CD8-positive, alpha-beta memory T cell (primary cell): Measurements from ENCODE around the gene DNAJA3. TPM values are rescaled to one million over a fixed set of nuclear protein-coding genes. Genes with fewer than 3 reads are reported as not detected.

Experiments
- CTCF ChIA-PET: fragments of 350-600 bp; sonication (Branson Sonifier 250); formaldehyde crosslinking; loops from one replicate; lab custom pipeline; 2021; ENCODE audit warnings: antibody characterized with exemption; lab: Charles Lee
- POLR2A ChIA-PET: fragments of 350-600 bp; sonication (Branson Sonifier 250); formaldehyde crosslinking; loops from one replicate; lab custom pipeline; 2021; ENCODE audit warnings: antibody characterized with exemption; lab: Charles Lee
- DNase-seq, 5 donors: peaks; one replicate each; pipeline versions ENCODE4 v3.0.0 to v3.0.0-alpha.2; 2020 to 2022; ENCODE audit warnings: mixed read lengths in 1 of 5
- H3K27ac ChIP-seq: one replicate; pipeline ENCODE4 v1.7.0; 2013; ENCODE audit warnings: low read depth, mild to moderate bottlenecking, low read length, moderate library complexity
- H3K27me3 ChIP-seq: 2 replicates; pipeline ENCODE4 v1.7.0; 2013; ENCODE audit warnings: low read length, mild to moderate bottlenecking; ENCODE audit not compliant: insufficient read depth, poor library complexity, severe bottlenecking
- H3K36me3 ChIP-seq: 2 replicates; pipeline ENCODE4 v1.7.0; 2013; ENCODE audit warnings: mild to moderate bottlenecking, low read length, moderate library complexity; ENCODE audit not compliant: insufficient read depth
- H3K4me1 ChIP-seq: 2 replicates; pipeline ENCODE4 v1.7.0; 2013; ENCODE audit warnings: mild to moderate bottlenecking, low read length, moderate library complexity; ENCODE audit not compliant: insufficient read depth
- H3K4me3 ChIP-seq: 2 replicates; pipeline ENCODE4 v1.7.0; 2013; ENCODE audit warnings: mild to moderate bottlenecking, low read length
- H3K9me3 ChIP-seq: 2 replicates; pipeline ENCODE4 v1.7.0; 2013; ENCODE audit warnings: mild to moderate bottlenecking, low read length
- H3K27ac Mint-ChIP-seq, 8 donors: one replicate each; pipeline ENCODE4 v1.8.0; 2020 to 2021; ENCODE audit warnings: mixed read lengths in 8 of 8, mild to moderate bottlenecking in 6 of 8, inconsistent platforms in 3 of 8, moderate library complexity in 3 of 8
- H3K27me3 Mint-ChIP-seq, 2 donors: one replicate each; pipeline ENCODE4 v1.8.0; 2020 to 2021; ENCODE audit warnings: mixed read lengths in 2 of 2, mild to moderate bottlenecking in 1 of 2, moderate library complexity in 1 of 2
- H3K36me3 Mint-ChIP-seq, 3 donors: one replicate each; pipeline ENCODE4 v1.8.0; 2020 to 2021; ENCODE audit warnings: mixed read lengths in 3 of 3, inconsistent platforms in 1 of 3, mild to moderate bottlenecking in 1 of 3
- H3K4me1 Mint-ChIP-seq, 3 donors: one replicate each; pipeline ENCODE4 v1.8.0; 2020 to 2021; ENCODE audit warnings: mixed read lengths in 3 of 3, inconsistent platforms in 1 of 3, mild to moderate bottlenecking in 1 of 3
- H3K4me3 Mint-ChIP-seq, 7 donors: one replicate each; pipeline ENCODE4 v1.8.0; 2020 to 2021; ENCODE audit warnings: mixed read lengths in 7 of 7, mild to moderate bottlenecking in 6 of 7, moderate library complexity in 4 of 7, inconsistent platforms in 2 of 7
- H3K9me3 Mint-ChIP-seq, 5 donors: one replicate each; pipeline ENCODE4 v1.8.0; 2020 to 2022; ENCODE audit warnings: mixed read lengths in 5 of 5, mild to moderate bottlenecking in 3 of 5, moderate library complexity in 2 of 5, inconsistent platforms in 1 of 5
- polyA plus RNA-seq: library from polyadenylated mRNA; unstranded; fragments of 300-500 nt; fragmentation: Illumina TruSeq; gene quantifications from one replicate; pipeline ENCODE4 v1.2.3, GENCODE V29; 2021
- total RNA-seq, 2 experiments: library from RNA; stranded (reverse); gene quantifications; one replicate each; pipeline ENCODE4 v1.2.3, GENCODE V29; 2021

The DNAJA3 gene
- total and polyA plus RNA-seq, 3 experiments from 2014 or later, result 51.1 to 108 (median 104) TPM

DNA sequence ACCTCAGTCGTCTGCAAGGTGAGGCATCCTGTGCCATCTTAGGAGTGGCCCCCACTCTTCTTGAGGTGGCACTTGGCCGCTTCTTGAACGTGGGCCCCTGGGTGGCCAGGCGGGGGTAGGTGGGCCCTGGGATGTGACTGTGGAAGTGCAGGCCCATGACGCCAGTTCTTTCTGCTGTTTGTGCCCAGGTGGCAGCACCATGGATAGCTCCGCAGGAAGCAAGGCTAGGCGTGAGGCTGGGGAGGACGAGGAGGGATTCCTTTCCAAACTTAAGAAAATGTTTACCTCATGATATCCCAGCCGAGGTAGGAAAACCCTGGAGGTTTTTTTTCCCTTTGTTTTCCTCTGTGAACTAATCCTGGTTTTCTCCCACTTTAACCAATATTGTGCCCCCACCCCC, 29.0 kb downstream of the DNAJA3 start:
- no peak overlapping the region for H3K27ac ChIP-seq
- H3K9me3 ChIP-seq, result no peaks in the 10 kb centered on the region
- no peak overlapping the region for H3K4me3 ChIP-seq
- H3K4me1 Mint-ChIP-seq, result peaks cover 10 to 13% (median 13%) of the 10 kb centered on the region in 3 donors
- H3K36me3 ChIP-seq, result peaks cover 47% of the 10 kb centered on the region
- H3K9me3 Mint-ChIP-seq, result no peaks in the 10 kb centered on the region
- ChIA-PET POLR2A (no interaction called here), CTCF (interaction anchor here (0.6 kb wide), 1 partner anchor 49 kb away, joined by 3 read pairs; no protein-coding TSS in a partner anchor)
- peaks cover 0 to 78% (median 0%) of the 10 kb centered on the region in 3 donors for H3K36me3 Mint-ChIP-seq
- H3K27me3 ChIP-seq, result no peaks in the 10 kb centered on the region
- no peak overlapping the region for H3K4me3 Mint-ChIP-seq
- no peaks in the 10 kb centered on the region for H3K27me3 Mint-ChIP-seq
- peaks cover 10% of the 10 kb centered on the region for H3K4me1 ChIP-seq
- H3K27ac Mint-ChIP-seq, result peak overlapping the region in 1 of 8 donors; percentile 58
- no peak for DNase-seq

DNA sequence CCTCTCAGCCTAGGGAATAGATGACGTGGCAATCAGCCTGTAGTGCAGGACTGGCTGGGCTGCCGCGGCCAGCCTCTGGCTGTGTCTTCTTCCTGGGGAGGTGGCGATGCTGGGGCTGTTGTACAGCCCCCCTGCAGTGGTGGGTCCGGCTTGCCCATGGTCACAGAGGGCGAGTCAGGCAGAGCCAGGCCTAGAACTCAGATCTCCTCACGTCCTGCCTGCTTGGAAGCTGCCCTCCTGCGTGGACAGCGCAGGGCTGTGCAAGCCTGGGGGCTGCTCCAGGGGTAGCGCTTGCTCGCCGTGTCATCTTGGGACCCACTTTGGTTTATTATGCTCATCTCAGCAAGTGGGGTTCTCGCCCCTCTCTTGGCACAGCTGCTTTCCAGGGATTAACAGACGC, 29.4 kb downstream of the DNAJA3 start:
- no peaks in the 10 kb centered on the region for H3K9me3 Mint-ChIP-seq
- H3K4me1 Mint-ChIP-seq, result peaks cover 13 to 18% (median 17%) of the 10 kb centered on the region in 3 donors
- POLR2A ChIA-PET, result no interaction called here
- no peak overlapping the region for H3K27ac Mint-ChIP-seq
- no peak overlapping the region for H3K27ac ChIP-seq
- H3K27me3 ChIP-seq, result no peaks in the 10 kb centered on the region
- H3K36me3 Mint-ChIP-seq, result peaks cover 0 to 76% (median 0%) of the 10 kb centered on the region in 3 donors
- CTCF ChIA-PET, result interaction anchor here (0.6 kb wide), 1 partner anchor 50 kb away, joined by 3 read pairs; no protein-coding TSS in a partner anchor
- H3K4me1 ChIP-seq, result peaks cover 15% of the 10 kb centered on the region
- no peaks in the 10 kb centered on the region for H3K9me3 ChIP-seq
- no peaks in the 10 kb centered on the region for H3K27me3 Mint-ChIP-seq
- no peak overlapping the region for H3K4me3 ChIP-seq
- H3K4me3 Mint-ChIP-seq, result no peak overlapping the region
- DNase-seq, result no peak
- H3K36me3 ChIP-seq, result peaks cover 42% of the 10 kb centered on the region

DNA sequence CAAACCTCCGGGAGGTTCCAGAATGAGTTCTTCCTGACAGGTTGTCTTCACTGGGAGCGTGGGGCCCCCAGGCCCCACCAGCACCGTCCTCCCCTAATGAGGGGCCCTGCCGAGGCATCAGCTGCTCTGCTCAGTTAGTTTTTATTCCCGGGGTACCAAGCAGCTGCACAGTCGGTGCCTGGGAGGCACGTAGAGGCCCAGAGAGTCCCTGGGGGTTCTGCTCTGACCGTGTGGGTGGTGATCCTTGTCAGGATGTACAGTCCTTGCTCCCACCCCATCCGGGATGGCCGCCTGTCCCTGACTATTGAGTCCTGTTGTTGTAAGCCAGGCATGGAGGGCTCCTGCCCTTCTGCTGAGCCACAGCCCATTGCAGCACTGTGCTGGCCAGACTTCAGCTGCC, 30.3 kb downstream of the DNAJA3 start:
- Mint-ChIP-seq H3K27ac (no peak overlapping the region), H3K27me3 (no peaks in the 10 kb centered on the region), H3K36me3 (peaks cover 0 to 73% (median 1%) of the 10 kb centered on the region in 3 donors), H3K4me3 (no peak overlapping the region), H3K4me1 (peaks cover 16 to 19% (median 19%) of the 10 kb centered on the region in 3 donors), H3K9me3 (no peaks in the 10 kb centered on the region)
- Histone ChIP-seq H3K27me3 (no peaks in the 10 kb centered on the region), H3K9me3 (no peaks in the 10 kb centered on the region), H3K4me3 (no peak overlapping the region), H3K27ac (no peak overlapping the region), H3K4me1 (peaks cover 15% of the 10 kb centered on the region), H3K36me3 (peaks cover 35% of the 10 kb centered on the region)
- ChIA-PET POLR2A (no interaction called here), CTCF (no interaction called here)
- no peak for DNase-seq

DNA sequence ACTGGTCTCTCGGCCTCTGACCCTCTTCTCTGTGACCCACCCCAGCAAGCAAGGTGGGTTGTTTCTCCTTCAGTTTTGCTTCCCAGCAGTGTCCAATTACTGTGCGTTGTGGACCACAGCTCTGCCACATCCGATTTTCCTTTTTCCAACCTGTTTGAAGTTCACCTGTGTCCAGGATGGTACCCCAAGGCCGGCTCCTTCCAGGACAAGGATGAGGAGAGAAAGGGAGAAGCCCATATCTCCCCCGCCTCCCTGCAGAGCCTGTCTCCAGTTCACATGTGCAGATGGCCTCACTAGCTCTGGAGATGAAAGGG, 35.2 kb downstream of the DNAJA3 start:
- no peaks in the 10 kb centered on the region for H3K27me3 Mint-ChIP-seq
- H3K9me3 ChIP-seq, result no peaks in the 10 kb centered on the region
- H3K36me3 ChIP-seq, result peaks cover 14% of the 10 kb centered on the region
- DNase-seq, result no peak
- H3K27me3 ChIP-seq, result no peaks in the 10 kb centered on the region
- H3K4me3 Mint-ChIP-seq, result peak overlapping the region in 1 of 7 donors; percentile 52
- H3K27ac ChIP-seq, result no peak overlapping the region
- H3K27ac Mint-ChIP-seq, result peak overlapping the region in 3 of 8 donors; percentile 14 to 76 (median 60)
- ChIA-PET CTCF (interaction anchor here (1.1 to 1.8 kb wide), 3 partner anchors 17 to 89 kb away, joined by 3 to 6 read pairs (median 5); no protein-coding TSS in a partner anchor), POLR2A (interaction anchor here (0.7 to 0.9 kb wide), 2 partner anchors 45 to 83 kb away, joined by 3 to 9 read pairs; no protein-coding TSS in a partner anchor)
- no peaks in the 10 kb centered on the region for H3K9me3 Mint-ChIP-seq
- peaks cover 5 to 68% (median 6%) of the 10 kb centered on the region in 3 donors for H3K36me3 Mint-ChIP-seq
- no peak overlapping the region for H3K4me3 ChIP-seq
- H3K4me1 Mint-ChIP-seq, result peaks cover 26 to 31% (median 27%) of the 10 kb centered on the region in 3 donors
- H3K4me1 ChIP-seq, result peaks cover 24% of the 10 kb centered on the region

DNA sequence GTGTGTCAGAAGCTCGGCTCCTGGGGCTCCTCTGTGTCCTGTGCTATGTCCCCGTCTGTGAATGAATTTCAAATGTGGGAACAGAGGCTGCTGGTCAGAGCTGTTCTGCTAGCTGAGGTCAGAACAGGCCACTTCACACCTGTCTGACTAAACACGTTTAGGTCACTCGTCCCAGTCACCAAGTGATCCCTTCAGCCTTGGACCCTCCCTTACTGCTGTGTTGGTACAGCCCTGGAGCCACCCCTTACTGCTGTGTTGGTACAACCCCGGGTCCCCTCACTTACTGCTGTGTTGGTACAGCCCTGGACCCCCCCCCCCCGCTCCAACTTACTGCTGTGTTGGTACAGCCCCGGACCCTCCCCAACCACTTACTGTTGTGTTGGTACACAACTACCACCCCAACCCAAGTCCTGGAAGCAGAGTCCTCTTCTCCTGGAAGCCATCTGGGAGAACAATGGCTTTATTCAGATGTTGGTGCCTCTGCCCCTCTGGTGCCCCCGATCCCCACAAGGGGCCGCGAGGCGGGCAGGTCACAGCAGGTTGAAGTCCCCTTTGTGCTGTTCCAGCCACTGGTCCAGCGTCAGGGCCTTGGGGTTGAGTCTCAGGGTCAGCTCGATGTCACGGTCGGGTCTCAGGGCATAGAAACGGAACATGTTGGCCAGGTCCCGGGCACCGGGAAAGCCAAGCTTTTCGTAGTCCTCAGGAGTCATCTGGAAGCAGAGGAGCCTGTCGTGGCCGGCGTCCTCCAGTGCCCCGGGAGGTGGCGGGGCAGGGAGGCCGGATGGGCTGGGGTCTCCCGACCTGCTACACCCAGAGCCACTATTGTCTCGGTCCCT, 35.8 kb downstream of the DNAJA3 start:
- Mint-ChIP-seq H3K9me3 (no peaks in the 10 kb centered on the region), H3K4me3 (no peak overlapping the region), H3K36me3 (peaks cover 7 to 68% (median 7%) of the 10 kb centered on the region in 3 donors), H3K27me3 (no peaks in the 10 kb centered on the region), H3K27ac (peak overlapping the region in 4 of 8 donors; percentile 14 to 76 (median 52)), H3K4me1 (peaks cover 32 to 37% (median 32%) of the 10 kb centered on the region in 3 donors)
- Histone ChIP-seq H3K36me3 (peaks cover 12% of the 10 kb centered on the region), H3K4me3 (no peak overlapping the region), H3K27me3 (no peaks in the 10 kb centered on the region), H3K27ac (no peak overlapping the region), H3K4me1 (peaks cover 30% of the 10 kb centered on the region), H3K9me3 (no peaks in the 10 kb centered on the region)
- ChIA-PET CTCF (interaction anchor here (1.1 to 1.6 kb wide), 2 partner anchors 45 to 88 kb away, joined by 3 to 5 read pairs; no protein-coding TSS in a partner anchor), POLR2A (interaction anchor here (0.9 kb wide), 1 partner anchor 46 kb away, joined by 3 read pairs; no protein-coding TSS in a partner anchor)
- DNase-seq, result no peak

DNA sequence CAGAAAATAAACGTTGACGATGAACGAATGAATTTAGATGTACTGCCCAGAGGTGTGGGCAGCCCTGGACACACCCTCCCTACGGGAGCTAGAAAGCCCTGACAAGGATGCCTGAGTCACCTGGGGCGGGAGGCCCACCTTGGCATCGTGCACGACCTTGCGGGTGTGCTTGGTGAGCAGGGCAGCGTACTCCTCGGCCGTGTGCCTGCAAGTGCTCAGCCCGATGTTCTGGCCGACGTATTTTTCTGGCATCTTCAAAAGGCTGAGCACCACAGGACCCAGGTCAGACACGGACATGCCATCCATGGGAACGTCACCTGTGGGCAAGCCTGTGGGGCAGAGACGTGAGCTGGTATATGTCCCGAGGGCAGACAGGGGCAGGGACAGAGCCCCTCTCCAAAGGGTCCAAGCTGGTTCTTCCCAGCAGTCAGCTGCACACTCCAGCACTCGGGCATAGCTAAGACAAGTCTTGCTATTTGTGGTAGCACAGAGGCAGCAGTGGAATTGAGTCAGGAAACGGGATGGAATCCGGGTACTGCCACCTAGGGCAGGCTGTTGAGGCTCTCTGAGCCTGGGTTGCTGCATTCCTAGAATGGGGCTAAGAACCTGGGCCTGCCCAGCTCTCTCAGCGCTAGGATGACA, 38.0 kb downstream of the DNAJA3 start:
- POLR2A ChIA-PET, result interaction anchor here (1.1 kb wide), 1 partner anchor 11 kb away, joined by 10 read pairs; no protein-coding TSS in a partner anchor
- Mint-ChIP-seq H3K27ac (peak overlapping the region in 5 of 8 donors; percentile 23 to 87 (median 78)), H3K4me1 (peaks cover 34 to 41% (median 40%) of the 10 kb centered on the region in 3 donors), H3K4me3 (no peak overlapping the region), H3K27me3 (no peaks in the 10 kb centered on the region), H3K36me3 (peaks cover 7 to 73% (median 14%) of the 10 kb centered on the region in 3 donors), H3K9me3 (no peaks in the 10 kb centered on the region)
- Histone ChIP-seq H3K27ac (no peak overlapping the region), H3K4me3 (no peak overlapping the region), H3K36me3 (peaks cover 12% of the 10 kb centered on the region), H3K4me1 (peaks cover 39% of the 10 kb centered on the region), H3K27me3 (no peaks in the 10 kb centered on the region), H3K9me3 (no peaks in the 10 kb centered on the region)
- CTCF ChIA-PET, result no interaction called here
- no peak for DNase-seq

DNA sequence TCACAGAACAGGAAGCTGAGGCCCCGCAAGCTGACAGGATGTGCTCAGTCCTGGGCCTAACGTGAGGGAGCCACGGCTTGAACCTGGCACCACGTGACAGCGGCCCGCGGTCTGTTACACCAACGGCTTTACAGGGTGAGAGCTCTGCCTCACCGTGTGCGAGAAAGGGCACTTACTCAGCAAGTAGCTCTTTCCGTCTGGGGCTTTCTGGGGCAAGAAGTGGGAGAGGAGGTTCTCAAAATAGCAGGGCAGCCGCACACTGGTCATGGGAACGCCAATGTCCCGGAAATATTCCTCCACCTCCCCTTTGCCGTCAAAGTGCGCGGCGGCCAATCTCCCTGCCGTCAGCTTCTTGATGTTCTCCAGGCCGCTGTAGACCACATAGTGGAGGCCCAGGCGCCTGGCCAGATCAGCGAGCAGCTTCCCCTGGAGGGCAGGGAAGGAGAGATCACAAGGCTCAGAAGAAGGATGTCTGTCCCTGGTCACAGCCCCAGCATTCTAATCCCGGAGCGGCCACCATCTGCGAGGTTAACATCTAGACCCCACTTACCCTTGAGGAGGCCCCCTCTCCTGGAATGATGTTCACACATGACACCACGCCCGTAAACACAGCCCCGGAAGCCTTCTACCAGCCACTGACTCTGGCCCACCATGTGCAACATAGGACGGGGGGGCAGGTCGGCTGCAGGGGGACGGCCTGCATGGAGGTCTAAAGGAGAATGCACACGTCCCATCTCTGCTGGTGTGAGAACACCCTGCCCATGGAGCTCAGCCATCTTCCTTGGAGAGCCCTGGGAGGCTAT, 40.5 kb downstream of the DNAJA3 start:
- Mint-ChIP-seq H3K4me1 (peaks cover 23 to 31% (median 26%) of the 10 kb centered on the region in 3 donors), H3K4me3 (peak overlapping the region; percentile 58 to 74 (median 69)), H3K36me3 (peaks cover 7 to 64% (median 15%) of the 10 kb centered on the region in 3 donors), H3K27ac (peak overlapping the region; percentile 92 to 98 (median 96)), H3K9me3 (no peaks in the 10 kb centered on the region), H3K27me3 (no peaks in the 10 kb centered on the region)
- POLR2A ChIA-PET, result interaction anchor here (0.6 to 2.2 kb wide), 10 partner anchors 8 to 149 kb away, joined by 3 to 9 read pairs (median 5); partner anchors contain the start of genes CDIP1, CORO7, HMOX2 and NMRAL1
- Histone ChIP-seq H3K9me3 (no peaks in the 10 kb centered on the region), H3K27me3 (no peaks in the 10 kb centered on the region), H3K4me1 (peaks cover 25% of the 10 kb centered on the region), H3K4me3 (peak overlapping the region; percentile 22), H3K27ac (peak overlapping the region; percentile 73), H3K36me3 (peaks cover 12% of the 10 kb centered on the region)
- CTCF ChIA-PET, result interaction anchor here (0.9 to 2.7 kb wide), 7 partner anchors 11 to 83 kb away, joined by 3 to 19 read pairs (median 3); partner anchors contain the start of gene HMOX2
- DNase-seq, result peak in 4 of 5 donors; percentile 71 to 88 (median 74)
